ENCODE results near the gene TTLL10. TPM values are rescaled to one million over a fixed set of nuclear protein-coding genes. Genes with fewer than 3 reads are reported as not detected.

TTLL10 gene
- total RNA-seq, 4 donors from 2014 or later = 0.19 to 0.44 TPM; not detected in 2

GRCh38 chr1:1247341-1247913 is 73.7 kb downstream of the TTLL10 start:
- Histone ChIP-seq H3K27me3 (peaks cover 0 to 44% (median 11%) of the 10 kb centered on the region in 4 donors), H3K9me3 (no peaks in the 10 kb centered on the region), H3K4me1 (peaks cover 8 to 31% (median 12%) of the 10 kb centered on the region in 3 donors), H3K4me3 (no peak overlapping the region), H3K36me3 (peaks cover 0 to 13% (median 0%) of the 10 kb centered on the region in 3 donors), H3K27ac (no peak overlapping the region)
- 57% methylated on average over 9 of the region's 25 CpGs; no CpG with 5 or more reads in 1 of the 2 donors for WGBS, 2 donors
- DNase-seq = no peak
- intact Hi-C loops (cut with DNase I) = loop anchor here (10.0 kb wide), 1 partner anchor 123 kb away; no protein-coding TSS in a partner anchor
- TF ChIP-seq POLR2A (IDR thresholded peaks at IDR 0.05) = no peak
- TF ChIP-seq CTCF (IDR thresholded peaks at IDR 0.05) = no peak

Small RNA genes lying within 50 kb of the gene (small RNA-seq; reads per million reads assigned to genes)
- gene MIR200A (31.5 to 99.3 (median 78.8) reads per million in 4 donors), gene MIR200B (404 to 1,582 (median 1,149) reads per million in 4 donors), gene MIR429 (14.7 to 45.4 (median 42.8) reads per million in 4 donors)

Other genes with a start within 250 kb of the TTLL10 start
- gene SAMD11, start 250.0 kb upstream of the TTLL10 start, total RNA-seq = under 1 TPM in 3 of 4 donors, not detected in 1; 0.48 to 0.95 (median 0.57) TPM
- gene NOC2L, start 214.6 kb upstream of the TTLL10 start, total RNA-seq = 10 to 100 TPM; 57.9 to 80.2 (median 60.4) TPM
- 10 to 100 TPM in 3 of 4 donors, 1 to 10 TPM in 1; 8.7 to 13.8 (median 10.3) TPM for gene KLHL17, start 213.3 kb upstream of the TTLL10 start, total RNA-seq
- gene PLEKHN1, start 207.4 kb upstream of the TTLL10 start, total RNA-seq = 10 to 100 TPM; 16.8 to 39.6 (median 23.4) TPM
- gene PERM1, start 191.8 kb upstream of the TTLL10 start, total RNA-seq = not detected
- gene HES4, start 173.8 kb upstream of the TTLL10 start, total RNA-seq = 10 to 100 TPM; 15.1 to 16.2 (median 15.3) TPM
- gene ISG15, start 160.4 kb upstream of the TTLL10 start, total RNA-seq = 10 to 100 TPM in 2 of 4 donors, 1 to 10 TPM in 2; 7.2 to 44.3 (median 10.3) TPM
- 10 to 100 TPM; 20.0 to 35.8 (median 32.0) TPM for gene AGRN, start 153.8 kb upstream of the TTLL10 start, total RNA-seq
- gene RNF223, start 99.6 kb upstream of the TTLL10 start, total RNA-seq = 10 to 100 TPM; 11.8 to 25.3 (median 12.3) TPM
- 10 to 100 TPM in 3 of 4 donors, 1 to 10 TPM in 1; 6.9 to 19.6 (median 14.7) TPM for gene C1orf159, start 57.8 kb upstream of the TTLL10 start, total RNA-seq
- gene TNFRSF18, start 32.7 kb downstream of the TTLL10 start, total RNA-seq = 10 to 100 TPM in 1 of 4 donors, 1 to 10 TPM in 3; 2.0 to 21.0 (median 2.8) TPM
- gene TNFRSF4, start 40.3 kb downstream of the TTLL10 start, total RNA-seq = 1 to 10 TPM in 1 of 4 donors, under 1 TPM in 2, not detected in 1; 0.40 to 1.3 (median 0.57) TPM
- gene SDF4, start 58.1 kb downstream of the TTLL10 start, total RNA-seq = 10 to 100 TPM; 65.0 to 75.4 (median 67.6) TPM
- 10 to 100 TPM; 13.5 to 17.5 (median 15.6) TPM for gene B3GALT6, start 58.4 kb downstream of the TTLL10 start, total RNA-seq
- 1 to 10 TPM in 2 of 4 donors, under 1 TPM in 1, not detected in 1; 0.79 to 3.0 (median 1.7) TPM for gene C1QTNF12, start 72.8 kb downstream of the TTLL10 start, total RNA-seq
- 10 to 100 TPM; 32.6 to 54.3 (median 42.5) TPM for gene UBE2J2, start 100.0 kb downstream of the TTLL10 start, total RNA-seq
- 1 to 10 TPM; 1.1 to 8.3 (median 1.5) TPM for gene SCNN1D, start 106.6 kb downstream of the TTLL10 start, total RNA-seq
- 10 to 100 TPM; 36.4 to 66.7 (median 56.9) TPM for gene ACAP3, start 134.1 kb downstream of the TTLL10 start, total RNA-seq
- gene PUSL1, start 134.7 kb downstream of the TTLL10 start, total RNA-seq = 10 to 100 TPM; 20.0 to 52.5 (median 33.2) TPM
- gene INTS11, start 150.8 kb downstream of the TTLL10 start, total RNA-seq = 10 to 100 TPM; 61.5 to 82.0 (median 63.6) TPM
- gene CPTP, start 150.9 kb downstream of the TTLL10 start, total RNA-seq = 10 to 100 TPM; 27.7 to 75.2 (median 33.4) TPM
- gene TAS1R3, start 157.4 kb downstream of the TTLL10 start, total RNA-seq = under 1 TPM; 0.13 to 0.57 (median 0.30) TPM
- 100 to 1,000 TPM in 1 of 4 donors, 10 to 100 TPM in 3; 63.5 to 111 (median 88.0) TPM for gene DVL1, start 175.5 kb downstream of the TTLL10 start, total RNA-seq
- 10 to 100 TPM in 2 of 4 donors, 1 to 10 TPM in 1, under 1 TPM in 1; 0.45 to 33.8 (median 12.8) TPM for gene MXRA8, start 184.7 kb downstream of the TTLL10 start, total RNA-seq
- 100 to 1,000 TPM in 3 of 4 donors, 10 to 100 TPM in 1; 92.7 to 134 (median 123) TPM for gene AURKAIP1, start 201.3 kb downstream of the TTLL10 start, total RNA-seq
- gene CCNL2, start 225.5 kb downstream of the TTLL10 start, total RNA-seq = 100 to 1,000 TPM in 2 of 4 donors, 10 to 100 TPM in 2; 42.5 to 213 (median 104) TPM
- gene MRPL20, start 233.4 kb downstream of the TTLL10 start, total RNA-seq = 100 to 1,000 TPM in 3 of 4 donors, 10 to 100 TPM in 1; 98.0 to 157 (median 116) TPM
- gene ANKRD65, start 247.4 kb downstream of the TTLL10 start, total RNA-seq = 10 to 100 TPM in 2 of 4 donors, 1 to 10 TPM in 2; 4.7 to 28.3 (median 14.4) TPM

Data from esophagus squamous epithelium (tissue), 5 donors.